WTC11 (cell line): ENCODE measurements around the gene MSI1. TPM values are rescaled to one million over a fixed set of nuclear protein-coding genes. Genes with fewer than 3 reads are reported as not detected.

Experiments
- ATAC-seq: fragments of 200-7000 bp; cut with Tn5 transposase; 2 replicates; pipeline ENCODE4 v1.10.0; 2021; ENCODE audit warnings: mild to moderate bottlenecking, moderate library complexity
- CTCF ChIA-PET: fragments of 300-600 bp; sonication (Branson Sonifier 250); formaldehyde crosslinking; loops from one replicate; lab custom pipeline; 2021; ENCODE audit warnings: antibody characterized with exemption; lab: Charles Lee
- POLR2A ChIA-PET: fragments of 350-600 bp; sonication (Branson Sonifier 250); formaldehyde crosslinking; loops from one replicate; lab custom pipeline; 2021; ENCODE audit warnings: antibody characterized with exemption; lab: Charles Lee
- DNase-seq: peaks from one replicate; pipeline ENCODE4 v3.0.0; 2021; ENCODE audit warnings: low spot score
- H3K27ac Mint-ChIP-seq: 2 replicates; pipeline ENCODE4 v1.8.0; 2021; ENCODE audit warnings: mixed read lengths
- H3K27me3 Mint-ChIP-seq: 2 replicates; pipeline ENCODE4 v1.8.0; 2021; ENCODE audit warnings: low read depth, mild to moderate bottlenecking, moderate library complexity, mixed read lengths
- H3K36me3 Mint-ChIP-seq: 2 replicates; pipeline ENCODE4 v1.8.0; 2021; ENCODE audit warnings: mixed read lengths
- H3K4me1 Mint-ChIP-seq: 2 replicates; pipeline ENCODE4 v1.8.0; 2022; ENCODE audit warnings: mixed read lengths
- H3K4me3 Mint-ChIP-seq: 2 replicates; pipeline ENCODE4 v1.8.0; 2021; ENCODE audit warnings: mild to moderate bottlenecking, moderate library complexity, mixed read lengths
- H3K9me3 Mint-ChIP-seq: 2 replicates; pipeline ENCODE4 v1.8.0; 2021; ENCODE audit warnings: mixed read lengths
- GABPB1 ChIP-seq: sonication (generic); formaldehyde crosslinking; IDR thresholded peaks from 2 replicates; pipeline ENCODE4 v1.8.1; 2023; ENCODE audit warnings: mild to moderate bottlenecking, missing genetic modification reagents
- MYBL2 ChIP-seq: sonication (generic); formaldehyde crosslinking; IDR thresholded peaks from 2 replicates; pipeline ENCODE4 v1.8.1; 2023; ENCODE audit warnings: mild to moderate bottlenecking, moderate library complexity, missing genetic modification reagents
- NR1H2 ChIP-seq: sonication (generic); formaldehyde crosslinking; IDR thresholded peaks from 2 replicates; pipeline ENCODE4 v1.9.0; 2021; ENCODE audit warnings: mild to moderate bottlenecking, moderate library complexity, missing genetic modification reagents
- PRRX2 ChIP-seq: fragments of 250-450 bp; sonication (Bioruptor Pico); IDR thresholded peaks from 2 replicates; pipeline ENCODE4 v1.8.0; 2021; ENCODE audit warnings: mild to moderate bottlenecking
- TEAD4 ChIP-seq: sonication (generic); formaldehyde crosslinking; IDR thresholded peaks from 2 replicates; pipeline ENCODE4 v1.8.0; 2022; ENCODE audit warnings: mild to moderate bottlenecking, missing genetic modification reagents
- total RNA-seq: library from RNA; stranded (reverse); gene quantifications from 3 replicates; pipeline ENCODE4 v1.2.3, GENCODE V29; 2021
- TF ChIP-seq, protein P1 (sequence below): fragments of 250-450 bp; sonication (Bioruptor Pico); IDR thresholded peaks from 2 replicates; pipeline ENCODE4 v1.9.0; 2021; ENCODE audit warnings: mild to moderate bottlenecking

Gene MSI1
- total RNA-seq, 1 experiment from 2014 or later, result 71.5 TPM

DNA sequence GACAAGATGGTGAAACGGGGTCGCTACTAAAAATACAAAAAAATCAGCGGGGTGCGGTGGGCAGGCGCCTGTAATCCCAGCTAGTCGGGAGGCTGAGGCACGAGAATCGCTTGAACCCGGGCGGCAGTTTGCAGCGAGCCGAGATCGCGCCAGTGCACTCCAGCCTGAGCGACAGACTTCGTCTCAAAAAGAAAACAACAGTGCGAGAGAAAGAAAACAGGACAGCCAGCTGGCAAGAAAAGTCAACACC, 76.6 kb downstream of the MSI1 start:
- H3K27me3 Mint-ChIP-seq, result no peaks in the 10 kb centered on the region; the same call in 1 of the 2 replicates
- CTCF ChIA-PET, result interaction anchor here (2.1 to 6.2 kb wide), 4 partner anchors 10 to 62 kb away, joined by 8 to 145 read pairs (median 46); partner anchors contain the start of genes PXN and SIRT4
- no peaks in the 10 kb centered on the region for H3K36me3 Mint-ChIP-seq
- TF ChIP-seq NR1H2 (CRISPR knock-in tag), result no peak
- TF ChIP-seq, protein P1, sequence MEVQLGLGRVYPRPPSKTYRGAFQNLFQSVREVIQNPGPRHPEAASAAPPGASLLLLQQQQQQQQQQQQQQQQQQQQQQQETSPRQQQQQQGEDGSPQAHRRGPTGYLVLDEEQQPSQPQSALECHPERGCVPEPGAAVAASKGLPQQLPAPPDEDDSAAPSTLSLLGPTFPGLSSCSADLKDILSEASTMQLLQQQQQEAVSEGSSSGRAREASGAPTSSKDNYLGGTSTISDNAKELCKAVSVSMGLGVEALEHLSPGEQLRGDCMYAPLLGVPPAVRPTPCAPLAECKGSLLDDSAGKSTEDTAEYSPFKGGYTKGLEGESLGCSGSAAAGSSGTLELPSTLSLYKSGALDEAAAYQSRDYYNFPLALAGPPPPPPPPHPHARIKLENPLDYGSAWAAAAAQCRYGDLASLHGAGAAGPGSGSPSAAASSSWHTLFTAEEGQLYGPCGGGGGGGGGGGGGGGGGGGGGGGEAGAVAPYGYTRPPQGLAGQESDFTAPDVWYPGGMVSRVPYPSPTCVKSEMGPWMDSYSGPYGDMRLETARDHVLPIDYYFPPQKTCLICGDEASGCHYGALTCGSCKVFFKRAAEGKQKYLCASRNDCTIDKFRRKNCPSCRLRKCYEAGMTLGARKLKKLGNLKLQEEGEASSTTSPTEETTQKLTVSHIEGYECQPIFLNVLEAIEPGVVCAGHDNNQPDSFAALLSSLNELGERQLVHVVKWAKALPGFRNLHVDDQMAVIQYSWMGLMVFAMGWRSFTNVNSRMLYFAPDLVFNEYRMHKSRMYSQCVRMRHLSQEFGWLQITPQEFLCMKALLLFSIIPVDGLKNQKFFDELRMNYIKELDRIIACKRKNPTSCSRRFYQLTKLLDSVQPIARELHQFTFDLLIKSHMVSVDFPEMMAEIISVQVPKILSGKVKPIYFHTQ (CRISPR knock-in tag), result no peak
- TF ChIP-seq TEAD4, result no peak
- TF ChIP-seq MYBL2 (CRISPR knock-in tag), result no peak
- no peak for TF ChIP-seq PRRX2
- no peak for TF ChIP-seq GABPB1
- TF ChIP-seq, all 79 proteins: peak for 0
- ATAC-seq (no peak), DNase-seq (no peak)
- H3K4me3 Mint-ChIP-seq, result no peak overlapping the region
- peaks cover 11% of the 10 kb centered on the region for H3K4me1 Mint-ChIP-seq
- POLR2A ChIA-PET, result interaction anchor here (0.5 to 4.5 kb wide), 12 partner anchors 10 to 1411 kb away, joined by 3 to 157 read pairs (median 8); partner anchors contain the start of genes PXN, RAB35, RPLP0 and SIRT4
- H3K9me3 Mint-ChIP-seq, result no peaks in the 10 kb centered on the region
- H3K27ac Mint-ChIP-seq, result no peak overlapping the region

Other genes starting within 250 kb of the MSI1 start
- 147 to 181 TPM (median 162 TPM) in 3 replicates for gene GCN1, start 174.4 kb downstream of the MSI1 start, total RNA-seq
- 3,149 to 3,505 TPM (median 3,452 TPM) in 3 replicates for gene RPLP0, start 168.1 kb downstream of the MSI1 start, total RNA-seq
- gene PXN, start 103.4 kb downstream of the MSI1 start, total RNA-seq, result 96.6 to 132 TPM (median 99.2 TPM) in 3 replicates
- 2,632 to 2,764 TPM (median 2,673 TPM) in 3 replicates for gene RNU4-2, start 77.3 kb downstream of the MSI1 start, total RNA-seq
- 2,196 to 2,477 TPM (median 2,436 TPM) in 3 replicates for gene RNU4-1, start 75.9 kb downstream of the MSI1 start, total RNA-seq
- 2.1 to 4.3 TPM (median 2.8 TPM) in 3 replicates for gene SIRT4, start 66.8 kb downstream of the MSI1 start, total RNA-seq
- gene PLA2G1B, start 41.4 kb downstream of the MSI1 start, total RNA-seq, result 0.92 to 1.8 TPM (median 1.4 TPM) in 3 replicates
- 511 to 573 TPM (median 515 TPM) in 3 replicates for gene COX6A1, start 68.9 kb upstream of the MSI1 start, total RNA-seq
- gene TRIAP1, start 77.2 kb upstream of the MSI1 start, total RNA-seq, result 59.5 to 75.3 TPM (median 60.4 TPM) in 3 replicates
- 29.8 to 36.9 TPM (median 33.9 TPM) in 3 replicates for gene GATC, start 77.3 kb upstream of the MSI1 start, total RNA-seq
- 274 to 286 TPM (median 276 TPM) in 3 replicates for gene SRSF9, start 100.6 kb upstream of the MSI1 start, total RNA-seq
- gene DYNLL1, start 126.9 kb upstream of the MSI1 start, total RNA-seq, result 327 to 470 TPM (median 463 TPM) in 3 replicates
- 35.1 to 44.9 TPM (median 44.5 TPM) in 3 replicates for gene COQ5, start 160.0 kb upstream of the MSI1 start, total RNA-seq
- gene RNF10, start 165.2 kb upstream of the MSI1 start, total RNA-seq, result 151 to 160 TPM (median 155 TPM) in 3 replicates
- 53.9 to 57.7 TPM (median 54.7 TPM) in 3 replicates for gene POP5, start 212.2 kb upstream of the MSI1 start, total RNA-seq